ENCODE results near the gene NBPF4. TPM values are rescaled to one million over a fixed set of nuclear protein-coding genes. Genes with fewer than 3 reads are reported as not detected.

NBPF4 gene
- polyA plus RNA-seq, 1 donor (not counting 4 experiments of a cell fraction or from before 2014, with no cell fraction given), result not detected

GRCh38 chr1:108190001-108190634 lies 53.8 kb downstream of the NBPF4 start:
- Histone ChIP-seq H3K9ac (ENCODE audit: control insufficient read depth, extremely low read depth, insufficient read depth, low read length) (no peak overlapping the region), H2AFZ (ENCODE audit: control insufficient read depth, low read length) (no peak overlapping the region), H3K27ac (ENCODE audit: control insufficient read depth, insufficient read depth, low read length) (no peak overlapping the region), H3K4me3 (ENCODE audit: control insufficient read depth in 2 of 3, extremely low read depth in 1 of 3, insufficient read depth in 2 of 3, low read depth in 1 of 3, low read length in 3 of 3) (no peak overlapping the region), H3K4me1 (ENCODE audit: control insufficient read depth, extremely low read depth, insufficient read depth, low read length) (no peaks in the 10 kb centered on the region), H3K9me3 (ENCODE audit: control insufficient read depth, low read depth, low read length) (no peaks in the 10 kb centered on the region), H3K36me3 (ENCODE audit: control insufficient read depth in 2 of 2, extremely low read depth in 1 of 2, insufficient read depth in 2 of 2, low read length in 2 of 2) (peaks cover 0 to 2% of the 10 kb centered on the region in 2 experiments), H3K27me3 (ENCODE audit: control insufficient read depth, extremely low read depth, insufficient read depth, low read length) (no peaks in the 10 kb centered on the region), H3K9me1 (ENCODE audit: control insufficient read depth, extremely low read depth, insufficient read depth, low read length) (no peaks in the 10 kb centered on the region), H4K20me1 (ENCODE audit: control insufficient read depth, extremely low read depth, insufficient read depth, low read length) (no peaks in the 10 kb centered on the region), H3K4me2 (ENCODE audit: control insufficient read depth, extremely low read depth, insufficient read depth, low read depth, low read length) (no peak overlapping the region), H3K79me2 (ENCODE audit: control insufficient read depth, insufficient read depth, low read length) (peaks cover 82% of the 10 kb centered on the region)
- DNase-seq (ENCODE audit: low read depth, low spot score) (no peak), FAIRE-seq (no peak)
- dilution Hi-C loops (cut with MboI; ENCODE audit: extremely low pct_ligation_motif_present, low sequenced_read_pairs), result no loop called here
- TF ChIP-seq, protein P1, sequence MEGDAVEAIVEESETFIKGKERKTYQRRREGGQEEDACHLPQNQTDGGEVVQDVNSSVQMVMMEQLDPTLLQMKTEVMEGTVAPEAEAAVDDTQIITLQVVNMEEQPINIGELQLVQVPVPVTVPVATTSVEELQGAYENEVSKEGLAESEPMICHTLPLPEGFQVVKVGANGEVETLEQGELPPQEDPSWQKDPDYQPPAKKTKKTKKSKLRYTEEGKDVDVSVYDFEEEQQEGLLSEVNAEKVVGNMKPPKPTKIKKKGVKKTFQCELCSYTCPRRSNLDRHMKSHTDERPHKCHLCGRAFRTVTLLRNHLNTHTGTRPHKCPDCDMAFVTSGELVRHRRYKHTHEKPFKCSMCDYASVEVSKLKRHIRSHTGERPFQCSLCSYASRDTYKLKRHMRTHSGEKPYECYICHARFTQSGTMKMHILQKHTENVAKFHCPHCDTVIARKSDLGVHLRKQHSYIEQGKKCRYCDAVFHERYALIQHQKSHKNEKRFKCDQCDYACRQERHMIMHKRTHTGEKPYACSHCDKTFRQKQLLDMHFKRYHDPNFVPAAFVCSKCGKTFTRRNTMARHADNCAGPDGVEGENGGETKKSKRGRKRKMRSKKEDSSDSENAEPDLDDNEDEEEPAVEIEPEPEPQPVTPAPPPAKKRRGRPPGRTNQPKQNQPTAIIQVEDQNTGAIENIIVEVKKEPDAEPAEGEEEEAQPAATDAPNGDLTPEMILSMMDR (optimal IDR thresholded peaks at IDR 0.05 in 1 of 3, IDR thresholded peaks at IDR 0.05 in 1 of 3, conservative IDR thresholded peaks at IDR 0.05 in 1 of 3; ENCODE audit: extremely low read depth in 1 of 3, insufficient read depth in 2 of 3, low read length in 3 of 3), result no peak
- no peak for TF ChIP-seq EZH2 (IDR thresholded peaks at IDR 0.05; ENCODE audit: low read length)

GRCh38 chr1:108188801-108189200 lies 55.1 kb downstream of the NBPF4 start:
- Histone ChIP-seq H3K79me2 (ENCODE audit: control insufficient read depth, insufficient read depth, low read length) (peaks cover 76% of the 10 kb centered on the region), H3K9me3 (ENCODE audit: control insufficient read depth, low read depth, low read length) (no peaks in the 10 kb centered on the region), H3K27me3 (ENCODE audit: control insufficient read depth, extremely low read depth, insufficient read depth, low read length) (no peaks in the 10 kb centered on the region), H4K20me1 (ENCODE audit: control insufficient read depth, extremely low read depth, insufficient read depth, low read length) (no peaks in the 10 kb centered on the region), H3K27ac (ENCODE audit: control insufficient read depth, insufficient read depth, low read length) (no peak overlapping the region), H3K9ac (ENCODE audit: control insufficient read depth, extremely low read depth, insufficient read depth, low read length) (no peak overlapping the region), H3K36me3 (ENCODE audit: control insufficient read depth in 2 of 2, extremely low read depth in 1 of 2, insufficient read depth in 2 of 2, low read length in 2 of 2) (peaks cover 0 to 5% of the 10 kb centered on the region in 2 experiments), H3K4me2 (ENCODE audit: control insufficient read depth, extremely low read depth, insufficient read depth, low read depth, low read length) (no peak overlapping the region), H3K9me1 (ENCODE audit: control insufficient read depth, extremely low read depth, insufficient read depth, low read length) (no peaks in the 10 kb centered on the region), H3K4me1 (ENCODE audit: control insufficient read depth, extremely low read depth, insufficient read depth, low read length) (no peaks in the 10 kb centered on the region), H3K4me3 (ENCODE audit: control insufficient read depth in 2 of 3, extremely low read depth in 1 of 3, insufficient read depth in 2 of 3, low read depth in 1 of 3, low read length in 3 of 3) (no peak overlapping the region), H2AFZ (ENCODE audit: control insufficient read depth, low read length) (no peak overlapping the region)
- FAIRE-seq (no peak), DNase-seq (ENCODE audit: low read depth, low spot score) (no peak)
- no peak for TF ChIP-seq EZH2 (IDR thresholded peaks at IDR 0.05; ENCODE audit: low read length)
- TF ChIP-seq, protein P1 (optimal IDR thresholded peaks at IDR 0.05 in 1 of 3, IDR thresholded peaks at IDR 0.05 in 1 of 3, conservative IDR thresholded peaks at IDR 0.05 in 1 of 3; ENCODE audit: extremely low read depth in 1 of 3, insufficient read depth in 2 of 3, low read length in 3 of 3), result no peak
- dilution Hi-C loops (cut with MboI; ENCODE audit: extremely low pct_ligation_motif_present, low sequenced_read_pairs), result no loop called here

All from keratinocyte (primary cell).